ENCODE results near the gene RPL36AL. TPM values are rescaled to one million over a fixed set of nuclear protein-coding genes. Genes with fewer than 3 reads are reported as not detected.

The RPL36AL gene
- total and polyA plus RNA-seq, 10 of the 15 experiments (the other 5 are each of a cell fraction or from before 2014, with no cell fraction given), result 222 to 1,379 (median 545) TPM

- TF ChIP-seq E2F8 (IDR thresholded peaks at IDR 0.05; ENCODE audit: low read depth, partially characterized antibody) (no peak), CUX1 (IDR thresholded peaks at IDR 0.05; ENCODE audit: insufficient replicate concordance, low read depth, low read length) (no peak), SKIL (IDR thresholded peaks at IDR 0.05; ENCODE audit: low read depth, poor library complexity, severe bottlenecking) (no peak), ELK1 (IDR thresholded peaks at IDR 0.05; ENCODE audit: low read depth, low read length) (no peak), CHD2 (IDR thresholded peaks at IDR 0.05; ENCODE audit: borderline replicate concordance, low read depth, low read length) (no peak), NRF1 (conservative IDR thresholded peaks at IDR 0.05; ENCODE audit: low read depth, low read length) (no peak), CREB1 (IDR thresholded peaks at IDR 0.05; ENCODE audit: low read depth) (no peak), STAT3 (IDR thresholded peaks at IDR 0.05; ENCODE audit: low read depth, low read length) (no peak), CBX3 (IDR thresholded peaks at IDR 0.05; ENCODE audit: borderline replicate concordance, low read depth) (no peak), RUNX3 (IDR thresholded peaks at IDR 0.05; ENCODE audit: low read length) (no peak), ZNF207 (IDR thresholded peaks at IDR 0.05; ENCODE audit: borderline replicate concordance) (no peak), NBN (IDR thresholded peaks at IDR 0.05) (no peak; the same call in 1 of the 2 replicates), POLR2AphosphoS5 (IDR thresholded peaks at IDR 0.05; ENCODE audit: low read length) (no peak; the same call in none of the 2 replicates), BRCA1 (IDR thresholded peaks at IDR 0.05; ENCODE audit: low read depth, low read length) (no peak), SREBF2 (IDR thresholded peaks at IDR 0.05; ENCODE audit: low read length) (no peak), DPF2 (IDR thresholded peaks at IDR 0.05) (peak; percentile 13; the same call in 1 of the 2 replicates), CHD1 (IDR thresholded peaks at IDR 0.05; ENCODE audit: low read depth, low read length) (no peak), BMI1 (IDR thresholded peaks at IDR 0.05; ENCODE audit: borderline replicate concordance) (peak; percentile 96), BCL11A (IDR thresholded peaks at IDR 0.05; ENCODE audit: low read depth, low read length) (no peak), JUNB (IDR thresholded peaks at IDR 0.05) (no peak)
Measured at GRCh38 chr14:49634547-49635334, 14.3 kb upstream of the RPL36AL start, which contains the start of gene DNAAF2 (continued).
